Measurements from ENCODE around the gene YWHAE. TPM values are rescaled to one million over a fixed set of nuclear protein-coding genes. Genes with fewer than 3 reads are reported as not detected.
A peak's percentile ranks its signal among the peaks of the same experiment; 100 is the strongest.

YWHAE gene
- total RNA-seq, 2 donors from 2014 or later: 655 to 703 TPM

DNA sequence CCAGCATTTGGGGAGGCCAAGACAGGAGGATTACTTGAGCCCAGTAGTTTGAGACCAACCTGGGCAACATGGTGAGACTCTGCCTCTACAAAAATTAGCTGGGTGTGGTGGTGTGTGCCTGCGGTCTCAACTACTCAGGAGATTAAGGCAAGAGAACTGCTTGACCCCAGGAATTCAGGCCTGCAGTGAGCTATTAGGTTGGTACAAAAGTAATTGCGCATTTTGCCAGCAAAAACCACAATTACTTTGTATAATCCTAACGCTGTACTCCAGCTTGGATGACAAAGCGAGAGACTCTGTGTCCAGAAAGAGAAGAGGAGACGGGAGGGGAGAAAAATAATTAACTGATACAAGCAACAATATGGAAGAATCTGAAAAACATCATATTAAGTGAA, 32.7 kb downstream of the YWHAE start:
- peaks cover 0 to 82% of the 10 kb centered on the region in 2 donors for H3K4me1 ChIP-seq
- H3K9me3 ChIP-seq: no peaks in the 10 kb centered on the region
- TF ChIP-seq, protein P1, sequence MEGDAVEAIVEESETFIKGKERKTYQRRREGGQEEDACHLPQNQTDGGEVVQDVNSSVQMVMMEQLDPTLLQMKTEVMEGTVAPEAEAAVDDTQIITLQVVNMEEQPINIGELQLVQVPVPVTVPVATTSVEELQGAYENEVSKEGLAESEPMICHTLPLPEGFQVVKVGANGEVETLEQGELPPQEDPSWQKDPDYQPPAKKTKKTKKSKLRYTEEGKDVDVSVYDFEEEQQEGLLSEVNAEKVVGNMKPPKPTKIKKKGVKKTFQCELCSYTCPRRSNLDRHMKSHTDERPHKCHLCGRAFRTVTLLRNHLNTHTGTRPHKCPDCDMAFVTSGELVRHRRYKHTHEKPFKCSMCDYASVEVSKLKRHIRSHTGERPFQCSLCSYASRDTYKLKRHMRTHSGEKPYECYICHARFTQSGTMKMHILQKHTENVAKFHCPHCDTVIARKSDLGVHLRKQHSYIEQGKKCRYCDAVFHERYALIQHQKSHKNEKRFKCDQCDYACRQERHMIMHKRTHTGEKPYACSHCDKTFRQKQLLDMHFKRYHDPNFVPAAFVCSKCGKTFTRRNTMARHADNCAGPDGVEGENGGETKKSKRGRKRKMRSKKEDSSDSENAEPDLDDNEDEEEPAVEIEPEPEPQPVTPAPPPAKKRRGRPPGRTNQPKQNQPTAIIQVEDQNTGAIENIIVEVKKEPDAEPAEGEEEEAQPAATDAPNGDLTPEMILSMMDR (IDR thresholded peaks at IDR 0.05): no peak
- no peak overlapping the region for H3K4me3 ChIP-seq
- no peak for DNase-seq (ENCODE audit: low spot score)
- H3K27me3 ChIP-seq: no peaks in the 10 kb centered on the region
- H3K27ac ChIP-seq: peak overlapping the region; percentile 4 to 22
- peaks cover 14% of the 10 kb centered on the region for H3K36me3 ChIP-seq

DNA sequence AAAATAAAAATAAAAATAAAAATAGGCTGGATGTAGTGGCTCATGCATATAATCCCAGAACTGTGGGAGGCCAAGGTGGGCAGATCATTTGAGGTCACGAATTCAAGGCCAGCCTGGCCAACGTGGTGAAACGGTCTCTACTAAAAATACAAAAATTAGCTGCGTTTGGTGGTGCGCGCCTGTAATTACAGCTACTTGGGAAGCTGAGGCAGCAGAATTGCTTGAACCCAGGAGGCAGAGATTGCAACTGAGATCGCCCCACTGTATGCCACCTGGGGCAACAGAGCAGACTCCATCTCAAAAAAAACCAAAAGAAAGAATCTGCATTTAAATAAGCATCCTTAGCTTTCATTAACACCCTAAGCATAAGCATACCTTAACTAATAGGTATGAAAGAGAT, 33.8 kb downstream of the YWHAE start:
- Histone ChIP-seq H3K27ac (no peak overlapping the region), H3K4me1 (peaks cover 0 to 82% of the 10 kb centered on the region in 2 donors)

DNA sequence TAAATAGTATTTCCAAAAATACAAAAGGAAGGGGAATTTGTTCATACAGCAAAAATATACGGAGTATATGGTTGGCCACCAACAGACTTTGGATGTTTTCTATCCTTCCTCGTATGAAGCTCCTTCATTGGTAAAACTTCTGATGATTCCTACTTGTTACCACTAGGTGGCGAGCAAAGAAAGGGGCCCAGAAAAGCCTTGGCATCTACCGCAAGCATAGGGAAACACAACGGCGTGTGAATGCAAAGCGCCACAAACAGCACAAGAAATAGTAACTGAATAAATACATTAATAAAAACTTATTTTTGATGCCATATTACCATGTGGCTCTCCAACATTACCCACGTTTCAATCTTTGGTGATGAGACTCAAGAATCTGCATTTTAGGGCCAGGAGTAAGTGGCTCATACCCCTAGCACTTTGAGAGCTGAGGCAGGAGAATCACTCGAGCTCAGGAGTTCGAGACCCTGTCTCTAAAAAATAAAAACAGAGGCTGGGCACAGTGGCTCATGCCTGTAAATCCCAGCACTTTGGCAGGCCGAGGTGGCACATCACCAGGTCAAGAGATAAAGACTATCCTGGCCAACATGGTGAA, 34.5 kb downstream of the YWHAE start:
- Histone ChIP-seq H3K27me3 (no peaks in the 10 kb centered on the region), H3K36me3 (peaks cover 23% of the 10 kb centered on the region), H3K4me1 (peaks cover 0 to 82% of the 10 kb centered on the region in 2 donors), H3K27ac (peak overlapping the region; percentile 11 to 28), H3K4me3 (no peak overlapping the region), H3K9me3 (no peaks in the 10 kb centered on the region)
- peak; percentile 71 for DNase-seq (ENCODE audit: low spot score)
- TF ChIP-seq, protein P1 (IDR thresholded peaks at IDR 0.05): peak; percentile 84 to 91

More for the DNA sequence above, 33.8 kb downstream of the YWHAE start:
- Histone ChIP-seq H3K9me3 (no peaks in the 10 kb centered on the region), H3K27me3 (no peaks in the 10 kb centered on the region), H3K36me3 (peaks cover 16% of the 10 kb centered on the region), H3K4me3 (no peak overlapping the region)
- DNase-seq (ENCODE audit: low spot score): no peak
- TF ChIP-seq, protein P1 (IDR thresholded peaks at IDR 0.05): no peak

DNA sequence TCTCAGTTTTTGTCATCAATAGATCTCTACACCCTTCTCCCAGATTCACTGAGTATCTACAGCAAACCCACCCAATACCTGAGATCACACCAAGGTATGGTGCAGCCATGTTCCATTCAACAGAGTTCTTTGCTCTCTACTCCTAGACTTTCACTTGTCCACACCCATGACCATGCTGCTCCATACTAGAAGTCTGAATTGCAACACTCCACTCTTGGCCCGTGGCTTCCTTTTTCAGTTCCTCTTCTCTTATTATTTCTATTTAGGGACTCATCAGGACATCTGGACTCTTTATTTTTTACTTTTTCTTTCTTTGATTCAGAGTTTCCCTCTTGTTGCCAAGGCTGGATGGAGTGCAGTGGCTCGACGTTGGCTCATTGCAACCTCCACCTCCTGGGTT, 37.1 kb downstream of the YWHAE start:
- no peak overlapping the region for H3K27ac ChIP-seq
- H3K9me3 ChIP-seq: no peaks in the 10 kb centered on the region
- no peak overlapping the region for H3K4me3 ChIP-seq
- no peaks in the 10 kb centered on the region for H3K27me3 ChIP-seq
- peaks cover 0 to 73% of the 10 kb centered on the region in 2 donors for H3K4me1 ChIP-seq
- H3K36me3 ChIP-seq: peaks cover 44% of the 10 kb centered on the region
- TF ChIP-seq, protein P1 (IDR thresholded peaks at IDR 0.05): no peak
- peak; percentile 70 for DNase-seq (ENCODE audit: low spot score)

DNA sequence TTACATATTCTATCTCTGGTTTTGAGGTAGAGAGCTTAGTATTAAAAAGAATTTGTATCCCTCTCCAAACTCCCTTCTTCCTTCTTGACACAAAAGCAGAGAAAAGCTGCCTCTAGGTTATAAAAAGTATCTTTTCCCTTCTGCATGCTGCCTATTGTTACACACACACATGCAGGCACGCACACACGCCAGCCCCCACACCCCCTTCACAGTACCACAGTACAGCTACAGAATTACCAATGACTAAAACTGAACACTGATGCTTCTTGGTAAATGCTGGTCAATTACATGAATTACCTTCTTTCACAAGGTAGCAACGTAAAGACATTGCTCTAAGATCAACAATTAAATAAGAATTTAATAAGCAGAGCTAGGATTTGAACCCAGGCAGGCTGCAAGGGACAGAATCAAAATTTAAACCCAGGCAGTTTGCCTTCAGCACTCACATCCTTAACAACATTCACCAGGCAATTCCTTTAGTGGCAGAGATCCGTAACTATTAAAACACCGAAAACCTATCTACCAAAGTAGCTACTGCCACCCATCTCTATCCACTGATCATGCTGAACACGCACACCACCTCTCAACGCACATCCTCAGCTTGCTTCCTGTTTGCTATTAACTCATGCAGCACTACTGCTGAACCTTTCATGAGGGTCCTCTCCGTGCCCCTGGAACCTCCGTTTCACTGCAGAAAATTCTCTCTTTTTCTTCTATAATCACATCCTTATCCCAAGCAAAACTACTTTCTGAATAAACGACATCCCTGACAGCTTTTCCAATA, 37.8 kb downstream of the YWHAE start:
- Histone ChIP-seq H3K36me3 (peaks cover 49% of the 10 kb centered on the region), H3K27ac (no peak overlapping the region), H3K9me3 (no peaks in the 10 kb centered on the region), H3K4me1 (peaks cover 0 to 66% of the 10 kb centered on the region in 2 donors), H3K4me3 (no peak overlapping the region), H3K27me3 (no peaks in the 10 kb centered on the region)
- TF ChIP-seq, protein P1 (IDR thresholded peaks at IDR 0.05): no peak
- DNase-seq (ENCODE audit: low spot score): no peak

Data from right atrium auricular region (tissue), 2 donors.